LNCAP (cell line): ENCODE data around the gene SLC25A11.

Experiments used
- CTCF ChIP-seq: fragments of 450-650 bp; IDR thresholded peaks from 2 replicates; pipeline ENCODE4 v1.5.1; 2017; ENCODE audit warnings: mild to moderate bottlenecking

SLC25A11 gene

GRCh38 chr17:4939796-4940554 lies at the start of gene SLC25A11, which contains the start of gene RNF167:
Gene SLC25A11, minus strand, starts transcription at chr17:4940046. Its CDS starts 136 bp downstream, at chr17:4939910.
Gene RNF167, plus strand, starts transcription at chr17:4940268. Its CDS starts 642 bp downstream, at chr17:4940910.
- TF ChIP-seq CTCF, result no peak

- TF ChIP-seq CTCF, result no peak
Measured at GRCh38 chr17:4987767-4988567, 48.1 kb upstream of the SLC25A11 start.

- peak; percentile 77 for TF ChIP-seq CTCF
Measured at GRCh38 chr17:4986951-4987766, 47.3 kb upstream of the SLC25A11 start, which contains the start of gene CAMTA2. Gene CAMTA2, minus strand, starts transcription at chr17:4987675. Its CDS starts 1,453 bp downstream, at chr17:4986222.

DNA sequence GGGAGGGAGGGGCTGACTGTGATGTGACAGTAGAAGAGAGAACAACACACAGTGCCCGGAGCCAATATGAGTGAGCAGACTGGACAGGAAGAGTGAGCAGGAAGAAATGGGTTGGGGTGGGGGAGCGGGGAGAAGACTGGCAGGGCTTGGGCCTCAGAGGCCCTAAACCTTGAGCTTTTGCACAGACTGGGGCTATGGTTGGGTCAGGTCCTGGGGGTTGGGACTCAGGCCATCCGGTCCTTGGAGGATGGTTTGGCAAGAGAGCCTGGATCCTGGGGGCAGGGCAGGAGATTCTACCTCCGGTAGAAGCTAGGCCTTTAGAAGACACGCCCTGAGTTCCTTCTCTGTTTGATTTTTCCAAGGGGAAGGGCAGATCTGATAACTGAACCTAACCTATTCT lies 46.6 kb upstream of the SLC25A11 start:
- TF ChIP-seq CTCF, result no peak

- no peak for TF ChIP-seq CTCF
Measured at GRCh38 chr17:4982305-4982704, 42.5 kb upstream of the SLC25A11 start.

DNA sequence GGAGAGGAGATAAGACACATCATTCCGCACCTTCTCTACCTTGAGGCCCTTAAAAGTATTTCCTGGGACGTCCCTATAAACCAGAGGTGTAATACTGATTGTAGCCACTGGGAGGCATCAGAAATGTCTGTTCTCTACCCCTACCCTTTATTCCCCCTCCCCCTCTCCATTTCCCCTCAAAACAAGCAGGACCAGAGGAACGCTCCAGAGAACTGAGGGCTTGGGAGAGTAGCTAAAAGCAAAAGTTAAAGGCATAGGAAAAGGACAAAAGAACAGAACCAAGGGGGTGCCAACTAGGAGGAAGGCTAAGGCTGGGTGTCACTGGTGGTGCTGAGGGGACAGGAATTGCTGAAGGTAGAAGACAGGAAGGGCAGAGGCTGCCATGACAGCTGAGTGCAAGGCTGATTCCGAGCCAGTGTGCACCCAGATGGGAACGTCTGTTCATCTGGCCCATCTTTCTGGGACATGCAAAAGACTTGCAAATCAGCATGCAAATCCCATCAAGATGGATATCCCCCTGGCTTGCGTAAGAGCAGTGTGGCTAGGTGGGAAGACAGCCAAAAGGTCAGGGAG lies 40.9 kb upstream of the SLC25A11 start:
- peak; percentile 68 for TF ChIP-seq CTCF

DNA sequence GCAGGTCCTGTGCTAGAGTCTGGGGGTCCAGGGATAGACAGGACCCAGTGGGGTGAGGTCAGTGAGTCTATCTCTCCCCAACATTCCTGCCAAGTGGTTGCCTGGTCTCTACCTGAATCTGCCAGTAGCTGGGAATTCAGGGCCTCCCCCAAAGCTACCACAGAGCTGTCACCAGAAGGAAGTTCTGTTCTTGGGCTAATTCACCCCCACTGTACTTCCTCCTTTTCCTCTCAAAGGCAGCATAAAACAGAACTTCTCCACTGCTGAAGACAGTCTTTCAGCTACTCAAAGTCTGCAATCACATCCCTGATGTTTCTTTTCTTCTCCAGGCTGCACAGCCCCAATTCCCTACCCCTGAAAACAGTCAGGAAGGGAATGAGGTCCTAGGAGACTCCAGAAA lies 38.9 kb upstream of the SLC25A11 start:
- no peak for TF ChIP-seq CTCF
